HG03469 (cell line): ENCODE data around the gene PPM1L.

ENCODE experiments used
- ATAC-seq: cut with Tn5 transposase; IDR thresholded peaks from one replicate; pipeline ENCODE4 v1.9.1; 2021; ENCODE audit warnings: mild to moderate bottlenecking, moderate library complexity, moderate number of reproducible peaks; ENCODE audit not compliant: unreplicated experiment

PPM1L gene

DNA sequence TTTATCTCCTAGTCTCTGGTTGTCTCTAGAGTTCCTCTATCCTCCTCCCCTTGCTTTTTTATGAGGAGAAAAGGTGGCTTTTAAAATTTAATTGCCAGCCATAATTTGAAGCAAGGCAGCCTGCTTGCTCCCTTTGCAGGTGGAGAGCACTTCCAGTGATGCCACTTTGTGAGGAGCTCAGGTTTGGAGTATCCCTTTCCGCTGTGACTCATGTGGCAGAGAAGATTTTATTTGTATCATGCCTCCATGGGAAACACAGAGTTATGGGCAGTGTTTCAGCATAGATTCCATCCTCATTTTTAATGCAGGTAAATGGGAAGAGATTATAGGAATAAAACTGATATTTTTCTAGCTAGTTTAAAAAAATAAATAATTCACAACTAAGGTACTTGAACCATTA is 7.0 kb downstream of the PPM1L start:
- no peak for ATAC-seq

DNA sequence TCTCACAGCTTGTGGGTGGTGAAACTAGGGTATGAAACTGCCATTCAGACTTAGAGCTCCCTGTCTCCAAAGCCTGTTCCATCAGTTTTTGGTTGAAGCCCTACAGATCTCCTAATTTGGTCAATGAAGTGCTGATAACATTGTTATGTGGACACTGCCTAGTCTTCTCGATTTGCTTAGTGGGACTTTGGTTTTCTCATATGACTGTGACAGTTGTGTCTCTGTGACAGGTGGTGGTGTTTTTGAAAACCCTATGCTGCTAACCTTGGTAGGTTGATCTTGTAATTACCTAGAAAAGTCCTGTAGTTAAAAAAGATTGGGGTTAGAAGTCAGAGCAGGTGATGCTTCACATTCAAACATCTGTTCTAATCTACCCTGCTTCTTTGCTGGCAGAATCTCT is 9.2 kb downstream of the PPM1L start:
- ATAC-seq, result no peak

DNA sequence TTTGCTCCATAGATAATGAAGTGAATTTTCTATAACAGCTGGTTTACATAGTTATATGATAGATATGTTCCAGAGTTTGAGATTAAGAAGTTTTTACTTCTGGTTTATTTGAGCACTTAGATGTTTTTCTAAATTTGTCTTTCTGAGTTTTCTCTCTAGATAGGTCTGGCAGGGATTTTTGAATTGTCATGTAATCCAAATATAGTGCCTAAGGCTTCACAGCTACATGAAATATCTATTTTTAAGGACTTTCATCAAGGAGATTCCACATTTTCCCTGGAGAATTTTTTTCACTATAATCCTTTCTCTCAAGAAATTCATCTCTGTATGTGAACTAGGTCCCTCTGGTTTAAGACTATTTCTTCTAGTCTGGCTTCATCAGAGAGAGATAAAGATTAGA is 12.0 kb downstream of the PPM1L start:
- ATAC-seq, result no peak

DNA sequence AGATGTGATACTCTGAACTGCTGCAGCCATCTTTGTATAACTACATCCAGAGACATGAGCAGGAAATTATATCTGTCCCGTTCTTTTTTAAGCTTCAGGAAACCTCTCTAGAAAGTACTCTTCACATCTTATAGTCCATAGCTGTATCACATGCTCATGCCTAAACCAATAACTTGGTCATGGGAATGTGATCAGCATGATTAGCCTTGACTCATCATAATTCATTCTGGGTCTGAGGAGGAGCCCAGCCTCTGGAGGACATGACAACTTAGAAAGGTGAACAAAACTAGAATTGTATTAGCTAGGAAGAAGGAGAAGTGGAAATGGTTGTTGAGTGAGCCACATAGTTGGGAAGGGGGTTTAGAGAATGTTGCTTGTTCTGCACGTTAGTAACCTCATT is 12.9 kb downstream of the PPM1L start:
- no peak for ATAC-seq

DNA sequence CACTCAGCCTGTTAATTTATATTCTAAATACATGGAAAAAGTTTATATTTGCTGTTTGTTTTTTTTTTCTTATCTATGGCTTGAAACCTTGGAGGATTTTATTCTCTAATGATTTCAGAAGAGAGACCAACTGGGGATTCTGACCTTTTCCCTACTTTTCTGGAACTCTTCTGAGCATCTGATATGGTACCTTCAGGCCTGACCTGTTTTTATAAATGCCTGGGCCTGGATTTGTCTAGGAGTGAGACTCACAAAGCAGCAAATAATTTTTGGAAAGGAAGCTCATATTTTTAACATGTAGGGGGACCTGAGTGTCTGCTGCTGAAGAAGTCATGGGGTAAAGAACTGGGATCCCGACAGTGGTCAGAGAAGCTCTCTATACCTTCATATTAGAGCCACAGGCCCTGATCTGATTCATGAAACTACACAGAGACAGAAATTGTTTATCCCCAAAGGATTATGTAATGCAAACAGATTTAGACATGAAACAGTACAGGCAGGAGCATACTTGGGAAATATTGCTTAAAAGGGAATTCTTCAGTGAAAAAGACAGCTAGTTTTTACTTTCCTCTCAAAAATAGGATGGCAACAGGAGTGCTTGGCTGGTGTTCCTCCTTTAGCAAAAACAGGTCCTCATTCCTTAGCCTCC is 15.9 kb downstream of the PPM1L start:
- no peak for ATAC-seq

DNA sequence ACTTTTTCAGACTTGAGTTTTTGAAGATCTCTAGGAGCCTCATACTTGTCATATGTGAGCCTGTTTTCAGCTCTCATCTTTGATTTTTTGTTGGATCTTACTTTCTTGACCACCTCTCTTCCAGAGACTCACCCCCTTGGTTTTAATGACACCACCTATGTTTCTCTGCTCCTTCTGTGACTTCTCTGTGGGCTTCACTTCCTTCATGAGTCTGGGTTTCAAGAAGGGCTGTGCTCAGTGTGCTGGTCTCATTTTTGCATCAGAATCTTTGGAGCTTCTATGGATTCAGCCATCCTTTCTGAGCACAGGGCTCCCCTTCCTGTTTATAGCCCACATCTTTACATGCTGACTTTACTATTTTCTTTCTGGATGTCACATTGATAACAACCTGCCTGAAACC is 17.7 kb downstream of the PPM1L start:
- no peak for ATAC-seq

DNA sequence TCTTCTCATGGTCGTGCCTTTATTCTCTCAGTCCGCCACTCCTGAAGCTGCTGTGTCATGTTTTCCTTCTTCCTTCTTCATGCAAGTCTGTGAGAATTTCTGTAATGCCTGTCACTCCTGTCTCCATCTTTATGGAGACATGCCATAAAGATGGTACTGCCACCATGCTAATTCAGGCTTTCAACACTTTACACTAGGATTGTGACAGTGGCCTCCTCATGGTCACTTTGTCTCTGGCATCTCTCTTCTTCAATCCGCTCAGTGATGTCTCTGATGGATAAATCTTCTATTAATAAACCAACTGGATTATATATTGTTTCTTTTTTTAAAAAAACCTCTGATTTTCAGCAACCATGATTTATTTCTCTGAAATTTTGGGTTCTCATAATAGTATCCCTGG is 18.1 kb downstream of the PPM1L start:
- ATAC-seq, result no peak

DNA sequence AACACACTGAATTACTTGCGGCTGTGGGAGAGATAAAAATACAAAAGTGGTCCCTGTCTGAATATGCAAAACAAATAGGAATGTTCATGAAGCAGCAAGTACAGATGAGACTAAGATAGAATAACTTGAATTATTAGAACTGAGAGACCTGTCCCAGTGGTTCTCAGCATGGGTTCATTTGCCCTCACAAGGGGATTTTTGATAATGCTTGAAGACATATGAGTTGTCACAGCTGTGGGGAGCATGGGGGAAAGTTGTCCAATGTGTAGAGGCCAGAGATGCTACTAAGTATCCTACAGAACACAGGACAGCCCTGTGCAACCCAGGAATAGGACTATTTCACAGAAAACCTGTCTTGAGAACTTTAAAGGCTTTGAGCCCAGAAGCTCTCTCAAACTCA is 22.4 kb downstream of the PPM1L start:
- no peak for ATAC-seq

DNA sequence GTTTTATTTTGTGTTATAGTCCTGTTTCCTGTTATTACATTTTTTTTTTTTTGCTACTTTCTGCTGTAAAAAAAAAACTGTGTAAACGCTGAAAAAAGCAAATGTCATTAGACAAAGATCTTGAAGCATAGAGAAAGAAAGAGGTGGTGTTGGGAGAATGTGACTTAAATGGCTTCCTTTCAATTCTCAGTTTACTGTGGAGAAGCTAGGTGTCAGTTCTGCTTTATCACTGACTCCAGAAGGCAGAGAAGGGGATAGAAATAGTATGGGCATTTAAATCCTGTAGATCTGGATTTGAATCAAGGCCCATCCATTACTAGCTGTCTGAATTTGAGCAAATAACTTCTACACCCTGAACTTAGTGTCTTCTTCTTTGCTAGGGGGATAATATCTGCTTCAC is 23.0 kb downstream of the PPM1L start:
- no peak for ATAC-seq

DNA sequence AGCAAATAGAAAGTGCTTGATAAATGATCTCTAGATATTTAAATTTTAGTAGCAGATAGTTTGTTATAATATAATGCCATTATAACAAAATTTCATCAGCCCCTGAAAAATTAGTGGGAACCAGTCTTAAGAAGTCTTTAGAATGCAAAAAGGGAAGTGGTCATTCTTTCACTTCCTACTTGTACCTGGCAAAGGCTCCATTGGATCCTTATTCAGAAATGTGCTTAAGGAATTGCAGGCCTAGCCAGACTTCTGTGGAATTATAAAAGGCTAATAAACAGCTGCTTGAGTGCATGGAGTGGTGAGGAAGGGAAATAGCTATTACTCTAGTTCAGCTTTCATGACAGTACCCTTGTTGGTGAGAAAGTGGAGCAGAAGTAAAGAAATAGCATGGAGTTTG is 24.2 kb downstream of the PPM1L start:
- no peak for ATAC-seq

DNA sequence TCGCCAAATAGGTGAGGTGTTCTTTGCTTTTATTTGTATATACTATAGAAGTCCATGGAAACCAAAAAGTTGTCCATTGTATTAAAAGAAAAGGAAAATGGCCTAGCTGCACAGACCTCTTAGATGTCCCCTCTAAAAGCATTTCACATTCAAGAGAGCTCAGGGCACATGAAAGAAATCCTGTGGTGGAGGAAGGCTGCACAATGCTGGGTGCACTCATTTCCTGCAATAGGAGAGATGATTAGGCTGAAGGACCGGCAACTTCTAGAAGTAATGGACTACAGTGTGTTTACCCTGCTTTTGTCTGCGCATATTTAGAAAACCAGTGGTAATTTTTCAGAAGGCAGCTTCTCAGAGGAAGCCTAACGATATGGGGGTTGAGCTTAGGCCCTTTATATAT is 25.4 kb downstream of the PPM1L start:
- no peak for ATAC-seq

DNA sequence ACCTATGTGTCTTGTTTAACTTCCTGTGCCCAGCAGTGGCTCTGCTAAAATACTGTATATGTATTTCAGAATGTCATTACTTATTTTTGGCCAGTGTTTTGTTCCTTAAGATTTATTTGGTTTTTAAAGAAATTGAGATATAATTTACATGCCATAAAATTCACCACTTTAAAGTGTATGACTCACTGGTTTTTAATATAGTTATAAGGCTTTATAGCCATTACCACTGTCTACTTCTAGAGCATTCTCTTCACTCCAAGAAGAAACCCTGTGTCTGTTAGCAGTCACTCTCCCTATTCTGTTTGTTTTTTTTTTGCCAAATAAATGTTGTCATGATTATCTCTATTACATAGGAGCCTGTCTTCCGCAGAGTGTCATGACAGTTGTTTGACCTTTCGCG is 25.8 kb downstream of the PPM1L start:
- no peak for ATAC-seq

DNA sequence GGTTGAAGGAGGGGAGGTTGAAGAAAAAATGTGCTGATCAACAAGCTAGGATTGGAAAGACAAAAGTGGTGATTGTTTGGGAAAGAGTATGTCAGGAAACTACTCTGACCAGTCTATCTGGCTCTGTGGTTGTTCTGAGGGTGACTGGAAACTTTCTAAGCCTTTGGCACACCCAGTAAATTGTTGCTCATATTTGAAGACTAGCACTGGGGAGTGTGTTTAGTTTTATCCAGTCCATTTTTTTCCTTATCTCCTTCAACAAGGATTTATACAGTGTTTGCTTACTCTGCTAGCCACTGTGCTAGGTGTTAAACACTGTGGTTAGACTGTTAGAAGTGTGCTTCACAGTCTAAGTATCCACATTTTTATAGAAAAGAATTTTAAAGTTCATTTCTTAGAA is 28.8 kb downstream of the PPM1L start:
- no peak for ATAC-seq

DNA sequence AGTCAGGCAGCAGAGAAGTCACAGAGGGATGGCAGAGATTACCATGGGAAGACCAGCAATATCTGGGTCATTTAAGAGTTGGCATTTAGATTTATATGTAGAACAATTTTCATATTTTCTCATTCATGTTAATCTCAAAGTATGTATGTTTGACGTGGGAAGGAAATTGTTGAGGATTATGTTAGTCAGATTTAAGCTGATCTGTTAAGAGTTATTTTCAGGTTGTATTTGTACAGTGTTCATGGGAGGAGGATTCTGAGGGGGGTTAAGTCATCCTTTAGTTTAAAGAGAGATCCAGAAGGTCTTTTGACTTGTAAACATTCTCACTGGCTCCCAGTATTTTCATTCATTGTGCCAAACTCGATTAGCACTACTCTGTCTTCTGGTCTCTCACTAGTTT is 34.7 kb downstream of the PPM1L start:
- no peak for ATAC-seq

DNA sequence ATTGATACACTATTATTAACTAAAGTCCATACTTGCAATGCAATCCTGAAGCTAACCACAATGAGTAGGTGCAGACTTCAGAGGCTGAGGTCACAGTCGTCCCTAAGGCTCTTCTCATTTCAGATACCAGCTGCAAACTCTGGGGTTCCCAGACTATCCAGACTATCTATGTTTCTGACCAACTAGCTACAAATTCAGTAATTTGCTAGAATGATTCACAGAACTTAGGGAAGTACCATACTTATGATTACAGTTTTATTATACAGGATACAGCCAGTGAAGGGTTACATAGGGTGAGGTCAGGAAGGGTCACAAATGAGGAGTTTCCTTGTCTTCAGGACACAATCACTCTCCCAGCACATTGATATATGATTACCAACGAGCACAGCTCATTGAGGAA is 36.5 kb downstream of the PPM1L start:
- no peak for ATAC-seq

DNA sequence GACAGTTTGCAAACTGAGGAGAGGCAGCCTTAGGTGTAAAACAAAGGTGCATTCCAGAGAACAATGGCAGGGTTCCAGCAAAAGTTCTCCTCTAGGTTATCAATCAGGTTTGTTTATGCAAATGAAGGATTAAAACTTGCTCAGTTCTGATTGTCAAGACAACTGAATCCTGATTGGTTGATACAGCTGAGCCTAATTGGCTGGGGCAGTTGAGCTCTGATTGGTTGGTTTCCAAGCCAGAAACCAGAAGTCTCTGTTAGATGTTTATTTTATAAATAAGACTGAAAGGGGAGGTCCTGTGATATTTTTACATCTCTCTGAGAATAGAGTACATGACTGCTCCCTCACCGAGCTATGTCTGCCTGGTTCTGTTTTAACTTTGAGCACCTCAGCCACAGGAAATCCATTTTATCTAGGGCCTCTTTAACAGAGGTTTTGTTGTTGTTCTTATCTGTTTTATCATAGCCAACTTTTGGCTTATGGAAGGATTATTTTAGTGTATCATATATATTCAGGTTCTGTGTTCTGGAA is 37.8 kb downstream of the PPM1L start:
- no peak for ATAC-seq

DNA sequence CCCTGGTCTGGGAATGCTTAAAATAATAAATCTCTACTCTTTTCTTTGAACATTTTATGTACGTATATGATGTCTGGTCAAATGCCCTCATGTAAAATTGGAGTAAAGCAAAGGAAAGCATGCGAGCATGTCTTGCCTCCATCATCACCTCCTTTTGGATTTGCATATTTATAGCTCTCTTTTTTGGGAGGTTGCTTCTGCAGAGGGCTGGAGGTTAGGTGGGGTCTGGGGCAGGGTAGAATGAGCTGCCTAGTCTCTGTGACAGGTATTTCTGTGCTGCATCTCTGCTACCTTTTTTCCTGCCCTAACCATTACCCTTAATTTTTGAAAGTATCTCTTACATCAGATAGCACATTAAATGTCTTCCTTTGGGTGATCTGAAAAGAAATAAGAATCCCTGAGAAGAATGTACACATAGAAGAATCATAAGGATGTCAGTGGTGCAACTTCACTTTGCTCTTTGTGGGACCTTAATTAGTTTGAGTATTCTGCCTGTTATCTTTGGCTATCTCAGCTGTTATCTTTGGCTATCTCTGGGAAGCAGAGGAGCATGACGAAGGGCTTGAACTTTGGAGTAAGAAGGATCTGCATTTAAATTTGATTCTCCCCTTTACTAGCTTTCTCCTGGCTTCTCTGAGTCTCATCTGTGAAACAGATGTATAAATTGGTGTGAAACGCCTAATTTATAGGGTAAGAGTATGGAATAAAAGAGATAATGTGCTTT is 40.2 kb downstream of the PPM1L start:
- ATAC-seq, result no peak

DNA sequence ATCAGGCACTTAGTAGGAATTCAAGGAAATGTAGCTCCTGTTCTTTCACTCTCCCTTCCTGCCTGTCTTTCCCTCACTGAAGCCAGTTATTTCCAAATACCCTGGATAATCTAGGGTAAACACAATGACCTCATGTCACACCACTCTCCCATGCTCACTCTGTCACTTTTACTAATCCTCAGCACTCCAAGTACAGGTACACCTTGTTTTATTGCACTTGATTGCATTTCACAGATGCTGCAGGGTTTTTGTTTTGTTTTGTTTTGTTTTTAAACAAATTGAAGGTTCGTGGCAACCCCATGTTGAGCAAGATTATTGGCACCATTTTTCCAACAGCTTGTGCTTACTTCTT is 40.8 kb downstream of the PPM1L start:
- ATAC-seq, result no peak

DNA sequence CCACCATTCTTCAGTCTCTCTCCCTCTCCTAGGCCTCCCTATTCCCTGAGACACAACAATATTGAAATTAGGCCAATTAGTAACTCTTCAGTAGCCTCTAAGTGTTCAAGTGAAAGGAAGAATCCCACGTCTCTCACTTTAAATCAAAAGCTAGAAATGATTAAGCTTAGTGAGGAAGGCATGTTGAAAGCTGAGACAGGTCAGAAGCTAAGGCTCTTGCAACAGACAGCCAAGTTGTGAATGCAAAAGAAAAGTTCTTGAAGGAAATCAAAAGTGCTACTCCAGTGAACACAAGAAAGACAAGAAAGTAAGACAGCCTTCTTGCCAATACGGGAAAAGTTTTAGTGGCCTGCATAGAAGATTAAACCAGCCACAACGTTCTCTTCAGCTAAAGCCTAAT is 41.3 kb downstream of the PPM1L start:
- ATAC-seq, result no peak

DNA sequence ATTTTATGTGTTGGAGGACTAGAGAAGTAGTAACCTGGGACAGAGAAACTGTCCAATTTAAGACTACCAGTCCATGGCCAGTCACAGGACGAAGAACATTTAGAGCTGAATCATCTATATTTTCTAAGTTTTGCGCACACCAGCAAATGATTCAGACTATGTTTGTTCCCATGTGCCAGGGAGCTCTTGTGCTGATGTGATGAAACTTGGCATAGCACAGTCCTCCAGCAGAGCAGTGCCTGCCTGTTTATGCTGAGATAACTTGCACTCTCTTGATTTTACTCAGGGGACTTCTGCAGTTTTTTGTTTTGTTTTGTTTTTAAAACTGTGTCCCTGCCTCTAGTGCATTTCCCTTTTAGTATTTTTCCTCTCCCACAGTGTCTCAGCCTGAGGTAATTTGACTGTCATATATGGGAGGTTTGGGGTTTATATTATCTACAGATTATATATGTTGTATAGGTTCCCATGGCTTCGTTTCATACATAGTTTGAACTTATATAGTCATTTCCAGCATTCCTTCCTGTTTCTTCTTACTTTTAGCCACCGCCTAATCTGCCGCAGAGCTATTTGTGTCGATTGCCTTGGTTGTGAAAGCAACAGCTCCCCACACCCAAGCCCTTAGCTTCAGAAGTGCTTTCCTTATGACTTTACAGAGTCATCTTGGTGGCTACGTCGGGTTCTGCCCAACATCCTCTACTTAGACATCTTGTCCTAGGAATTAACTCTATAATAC is 45.5 kb downstream of the PPM1L start:
- peak; percentile 74 for ATAC-seq

DNA sequence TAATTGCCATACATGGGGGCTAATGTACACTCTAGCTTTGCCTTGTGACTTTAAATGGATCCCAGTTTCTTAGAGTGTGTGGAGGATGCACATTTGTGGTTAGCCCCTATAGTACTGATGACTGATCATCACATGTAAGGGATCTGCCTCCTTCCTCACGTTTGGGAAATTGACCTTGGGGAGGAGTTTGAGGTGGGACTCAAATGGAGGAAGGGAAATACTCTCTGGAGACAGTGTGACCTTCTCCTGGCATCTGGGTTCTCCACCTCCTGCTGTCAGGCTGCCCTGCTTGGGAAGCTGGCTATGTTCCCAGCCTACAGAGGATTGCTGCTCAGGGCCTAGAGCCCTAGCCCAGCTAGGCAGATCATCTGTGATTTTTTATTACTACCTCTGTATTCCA is 48.7 kb downstream of the PPM1L start:
- no peak for ATAC-seq

DNA sequence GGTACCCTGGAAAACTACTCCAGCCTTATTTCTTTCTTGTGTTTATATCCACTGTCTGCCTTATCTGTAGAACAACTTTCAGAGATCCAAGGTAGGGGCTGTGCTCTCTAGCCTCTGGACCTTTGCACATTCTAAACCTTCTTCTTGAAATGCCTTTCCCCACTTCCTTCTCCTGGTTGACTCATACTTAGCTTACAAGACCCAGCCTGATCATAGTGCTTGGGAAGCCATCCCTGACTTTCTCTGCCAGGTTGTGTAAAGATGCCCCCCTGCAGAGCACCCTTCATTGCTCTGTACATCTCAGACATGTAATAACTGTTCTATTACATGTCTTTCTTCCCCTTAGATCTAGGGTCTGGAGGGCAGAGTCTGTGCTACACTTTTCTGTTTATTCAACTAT is 50.1 kb downstream of the PPM1L start:
- no peak for ATAC-seq
